ENCODE results near the gene B9D1. TPM values are rescaled to one million over a fixed set of nuclear protein-coding genes. Genes with fewer than 3 reads are reported as not detected.

Gene B9D1
- total and polyA plus RNA-seq, 2 donors from 2014 or later = 32.1 to 67.5 TPM

GRCh38 chr17:19301973-19302372 is 60.5 kb downstream of the B9D1 start:
- DNase-seq (no peak), FAIRE-seq (no peak)
- intact Hi-C loops (cut with DNase I) = no loop called here
- H3K9ac ChIP-seq (ENCODE audit: low read length in 3 of 3) = no peak overlapping the region
- H3K27me3 ChIP-seq (ENCODE audit: control insufficient read depth, insufficient read depth, low read length) = no peaks in the 10 kb centered on the region
- H3K9me3 ChIP-seq (ENCODE audit: control insufficient read depth in 2 of 3, insufficient read depth in 1 of 3, low read length in 3 of 3) = no peaks in the 10 kb centered on the region
- H3K4me3 ChIP-seq (ENCODE audit: low read length in 3 of 3) = no peak overlapping the region
- no peak for TF ChIP-seq CTCF (IDR thresholded peaks at IDR 0.05; ENCODE audit: borderline replicate concordance, extremely low read depth, insufficient read depth)
- H3K27ac ChIP-seq (ENCODE audit: low read depth in 2 of 2, low read length in 2 of 2) = no peak overlapping the region
- H3K4me1 ChIP-seq (ENCODE audit: control insufficient read depth in 2 of 3, insufficient read depth in 2 of 3, low read depth in 1 of 3, low read length in 3 of 3) = peaks cover 0 to 22% (median 9%) of the 10 kb centered on the region in 3 donors
- H3K36me3 ChIP-seq (ENCODE audit: control insufficient read depth in 2 of 3, insufficient read depth in 3 of 3, low read length in 3 of 3) = no peaks in the 10 kb centered on the region

- H3K27ac ChIP-seq (ENCODE audit: low read depth in 2 of 2, low read length in 2 of 2) = no peak overlapping the region
- no peak overlapping the region for H3K4me3 ChIP-seq (ENCODE audit: low read length in 3 of 3)
- no peaks in the 10 kb centered on the region for H3K27me3 ChIP-seq (ENCODE audit: control insufficient read depth, insufficient read depth, low read length)
- intact Hi-C loops (cut with DNase I) = no loop called here
- no peaks in the 10 kb centered on the region for H3K36me3 ChIP-seq (ENCODE audit: control insufficient read depth in 2 of 3, insufficient read depth in 3 of 3, low read length in 3 of 3)
- DNase-seq = no peak
- no peak for TF ChIP-seq CTCF (IDR thresholded peaks at IDR 0.05; ENCODE audit: borderline replicate concordance, extremely low read depth, insufficient read depth)
- no peaks in the 10 kb centered on the region for H3K9me3 ChIP-seq (ENCODE audit: control insufficient read depth in 2 of 3, insufficient read depth in 1 of 3, low read length in 3 of 3)
- H3K4me1 ChIP-seq (ENCODE audit: control insufficient read depth in 2 of 3, insufficient read depth in 2 of 3, low read depth in 1 of 3, low read length in 3 of 3) = peaks cover 0 to 22% (median 9%) of the 10 kb centered on the region in 3 donors
- FAIRE-seq = no peak
- H3K9ac ChIP-seq (ENCODE audit: low read length in 3 of 3) = no peak overlapping the region
These were observed 61.1 kb downstream of the B9D1 start for GRCh38 chr17:19301274-19301951.

- no peaks in the 10 kb centered on the region for H3K36me3 ChIP-seq (ENCODE audit: control insufficient read depth in 2 of 3, insufficient read depth in 3 of 3, low read length in 3 of 3)
- TF ChIP-seq CTCF (IDR thresholded peaks at IDR 0.05; ENCODE audit: borderline replicate concordance, extremely low read depth, insufficient read depth) = no peak
- H3K4me1 ChIP-seq (ENCODE audit: control insufficient read depth in 2 of 3, insufficient read depth in 2 of 3, low read depth in 1 of 3, low read length in 3 of 3) = peaks cover 0 to 17% (median 9%) of the 10 kb centered on the region in 3 donors
- FAIRE-seq (no peak), DNase-seq (peak in 1 of 5 donors; percentile 61)
- H3K27me3 ChIP-seq (ENCODE audit: control insufficient read depth, insufficient read depth, low read length) = no peaks in the 10 kb centered on the region
- no peaks in the 10 kb centered on the region for H3K9me3 ChIP-seq (ENCODE audit: control insufficient read depth in 2 of 3, insufficient read depth in 1 of 3, low read length in 3 of 3)
- H3K4me3 ChIP-seq (ENCODE audit: low read length in 3 of 3) = no peak overlapping the region
- H3K9ac ChIP-seq (ENCODE audit: low read length in 3 of 3) = no peak overlapping the region
- no peak overlapping the region for H3K27ac ChIP-seq (ENCODE audit: low read depth in 2 of 2, low read length in 2 of 2)
- intact Hi-C loops (cut with DNase I) = no loop called here
These were observed 62.7 kb downstream of the B9D1 start for GRCh38 chr17:19299866-19300265.
